DOHH2 (cell line): ENCODE data around the gene HAPSTR1.

Source experiments
- H3F3A ChIP-seq: fragments of 200-600 bp; sonication (generic), shearing (Covaris generic); 2 replicates; pipeline ENCODE4 v1.6.0; 2016; ENCODE audit warnings: antibody characterized with exemption, mild to moderate bottlenecking; ENCODE audit not compliant: control insufficient read depth, insufficient read depth
- H3K27ac ChIP-seq: fragments of 200-600 bp; sonication (generic); 2 replicates; pipeline ENCODE4 v1.5.1; 2014; ENCODE audit warnings: low read depth, mild to moderate bottlenecking, low read length, moderate library complexity
- H3K27me3 ChIP-seq: fragments of 200-600 bp; sonication (generic); 2 replicates; pipeline ENCODE4 v1.6.1; 2014; ENCODE audit warnings: mild to moderate bottlenecking, low read length, mixed read lengths; ENCODE audit not compliant: control insufficient read depth
- H3K36me3 ChIP-seq: fragments of 200-600 bp; sonication (generic); 2 replicates; pipeline ENCODE4 v1.6.1; 2014; ENCODE audit warnings: mild to moderate bottlenecking, low read length, moderate library complexity, mixed read lengths; ENCODE audit not compliant: control insufficient read depth
- H3K4me1 ChIP-seq: fragments of 200-600 bp; sonication (generic); 2 replicates; pipeline ENCODE4 v1.6.1; 2014; ENCODE audit warnings: mild to moderate bottlenecking, low read length, mixed read lengths; ENCODE audit not compliant: control insufficient read depth
- H3K4me2 ChIP-seq: fragments of 200-600 bp; sonication (generic); 2 replicates; pipeline ENCODE4 v1.6.0; 2014; ENCODE audit warnings: mild to moderate bottlenecking, low read length, moderate library complexity
- H3K4me3 ChIP-seq: fragments of 200-600 bp; sonication (generic); 2 replicates; pipeline ENCODE4 v1.5.1; 2014; ENCODE audit warnings: mild to moderate bottlenecking, low read length, mixed read lengths
- H3K79me2 ChIP-seq: fragments of 200-600 bp; sonication (generic); 2 replicates; pipeline ENCODE4 v1.6.1; 2014; ENCODE audit warnings: mild to moderate bottlenecking, low read length, mixed read lengths; ENCODE audit not compliant: control insufficient read depth
- H3K9me2 ChIP-seq: fragments of 200-600 bp; sonication (generic); replicated peaks from 2 replicates; pipeline ENCODE4 v1.6.1; 2014; ENCODE audit warnings: mild to moderate bottlenecking, low read length, mixed read lengths; ENCODE audit not compliant: control insufficient read depth
- H3K9me3 ChIP-seq: fragments of 200-600 bp; sonication (generic); 2 replicates; pipeline ENCODE4 v1.6.1; 2014; ENCODE audit warnings: antibody characterized with exemption, low read length, mixed read lengths; ENCODE audit not compliant: control insufficient read depth, insufficient read depth
- H4K20me1 ChIP-seq: fragments of 200-600 bp; sonication (generic); 2 replicates; pipeline ENCODE4 v1.6.0; 2014; ENCODE audit warnings: low read depth, mild to moderate bottlenecking, antibody characterized with exemption, low read length, moderate library complexity; ENCODE audit not compliant: control insufficient read depth, insufficient read depth
- EZH2phosphoT487 ChIP-seq: fragments of 200-600 bp; sonication (generic); IDR thresholded peaks from 2 replicates; pipeline ENCODE4 v1.6.1; 2017; ENCODE audit warnings: borderline replicate concordance, mild to moderate bottlenecking, antibody characterized with exemption, low read length, moderate library complexity, mixed read lengths
- TF ChIP-seq, protein P1 (sequence below): fragments of 200-600 bp; sonication (generic); IDR thresholded peaks from one replicate; pipeline ENCODE4 v1.5.1; 2014; ENCODE audit warnings: antibody characterized with exemption, mild to moderate bottlenecking, low read depth, low read length; ENCODE audit not compliant: poor library complexity, severe bottlenecking

Gene HAPSTR1

DNA sequence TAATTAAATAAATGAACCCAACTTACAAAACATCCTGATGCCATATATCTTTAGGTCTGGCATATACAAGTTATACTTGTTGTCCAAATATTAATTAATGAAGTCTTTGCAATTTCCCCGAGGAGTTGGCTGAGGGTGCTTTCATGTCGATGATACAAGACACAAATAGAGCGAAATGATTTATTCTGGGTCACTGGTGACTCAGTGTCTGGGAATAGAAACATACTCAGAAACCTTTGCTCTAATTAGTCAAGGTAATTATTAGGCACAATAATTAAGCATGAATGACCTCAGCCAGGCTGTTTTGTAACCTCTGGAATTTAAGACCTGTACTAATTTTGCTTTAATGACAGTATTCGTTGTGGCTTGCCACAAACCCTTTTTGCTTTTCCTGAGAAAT lies 37.0 kb upstream of the HAPSTR1 start:
- H3K4me1 ChIP-seq: peaks cover 30% of the 10 kb centered on the region
- TF ChIP-seq EZH2phosphoT487: no peak
- TF ChIP-seq, protein P1, sequence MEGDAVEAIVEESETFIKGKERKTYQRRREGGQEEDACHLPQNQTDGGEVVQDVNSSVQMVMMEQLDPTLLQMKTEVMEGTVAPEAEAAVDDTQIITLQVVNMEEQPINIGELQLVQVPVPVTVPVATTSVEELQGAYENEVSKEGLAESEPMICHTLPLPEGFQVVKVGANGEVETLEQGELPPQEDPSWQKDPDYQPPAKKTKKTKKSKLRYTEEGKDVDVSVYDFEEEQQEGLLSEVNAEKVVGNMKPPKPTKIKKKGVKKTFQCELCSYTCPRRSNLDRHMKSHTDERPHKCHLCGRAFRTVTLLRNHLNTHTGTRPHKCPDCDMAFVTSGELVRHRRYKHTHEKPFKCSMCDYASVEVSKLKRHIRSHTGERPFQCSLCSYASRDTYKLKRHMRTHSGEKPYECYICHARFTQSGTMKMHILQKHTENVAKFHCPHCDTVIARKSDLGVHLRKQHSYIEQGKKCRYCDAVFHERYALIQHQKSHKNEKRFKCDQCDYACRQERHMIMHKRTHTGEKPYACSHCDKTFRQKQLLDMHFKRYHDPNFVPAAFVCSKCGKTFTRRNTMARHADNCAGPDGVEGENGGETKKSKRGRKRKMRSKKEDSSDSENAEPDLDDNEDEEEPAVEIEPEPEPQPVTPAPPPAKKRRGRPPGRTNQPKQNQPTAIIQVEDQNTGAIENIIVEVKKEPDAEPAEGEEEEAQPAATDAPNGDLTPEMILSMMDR: no peak
- H3F3A ChIP-seq: no peaks in the 10 kb centered on the region
- H4K20me1 ChIP-seq: no peaks in the 10 kb centered on the region
- no peak overlapping the region for H3K4me2 ChIP-seq
- H3K79me2 ChIP-seq: no peaks in the 10 kb centered on the region
- H3K27me3 ChIP-seq: no peaks in the 10 kb centered on the region
- no peak overlapping the region for H3K4me3 ChIP-seq
- no peaks in the 10 kb centered on the region for H3K36me3 ChIP-seq
- no peaks in the 10 kb centered on the region for H3K9me3 ChIP-seq
- no peaks in the 10 kb centered on the region for H3K9me2 ChIP-seq
- no peak overlapping the region for H3K27ac ChIP-seq

DNA sequence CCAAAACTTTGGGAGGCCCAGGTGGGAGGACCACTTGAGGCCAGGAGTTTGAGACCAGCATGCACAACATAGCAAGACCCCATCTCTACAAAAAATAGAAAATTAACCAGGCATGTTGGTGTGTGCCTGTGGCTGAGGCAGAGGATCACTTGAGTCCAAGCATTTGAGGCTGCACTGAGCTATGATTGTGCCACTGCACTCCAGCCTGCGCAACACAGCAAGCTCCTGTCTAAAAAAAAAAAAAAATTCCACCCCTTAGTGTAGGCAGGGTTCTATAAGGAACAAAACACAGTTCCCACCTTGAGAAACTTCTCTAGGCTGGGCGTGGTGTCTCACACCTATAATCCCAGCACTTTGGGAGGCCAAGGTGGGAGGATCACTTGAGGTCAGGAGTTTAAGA lies 36.3 kb upstream of the HAPSTR1 start:
- H4K20me1 ChIP-seq: no peaks in the 10 kb centered on the region
- peaks cover 33% of the 10 kb centered on the region for H3K4me1 ChIP-seq
- no peaks in the 10 kb centered on the region for H3K27me3 ChIP-seq
- no peaks in the 10 kb centered on the region for H3K9me3 ChIP-seq
- H3K27ac ChIP-seq: no peak overlapping the region
- no peaks in the 10 kb centered on the region for H3K36me3 ChIP-seq
- no peaks in the 10 kb centered on the region for H3K79me2 ChIP-seq
- no peaks in the 10 kb centered on the region for H3K9me2 ChIP-seq
- no peak overlapping the region for H3K4me3 ChIP-seq
- no peak for TF ChIP-seq EZH2phosphoT487
- TF ChIP-seq, protein P1: no peak
- H3F3A ChIP-seq: no peaks in the 10 kb centered on the region
- H3K4me2 ChIP-seq: no peak overlapping the region

DNA sequence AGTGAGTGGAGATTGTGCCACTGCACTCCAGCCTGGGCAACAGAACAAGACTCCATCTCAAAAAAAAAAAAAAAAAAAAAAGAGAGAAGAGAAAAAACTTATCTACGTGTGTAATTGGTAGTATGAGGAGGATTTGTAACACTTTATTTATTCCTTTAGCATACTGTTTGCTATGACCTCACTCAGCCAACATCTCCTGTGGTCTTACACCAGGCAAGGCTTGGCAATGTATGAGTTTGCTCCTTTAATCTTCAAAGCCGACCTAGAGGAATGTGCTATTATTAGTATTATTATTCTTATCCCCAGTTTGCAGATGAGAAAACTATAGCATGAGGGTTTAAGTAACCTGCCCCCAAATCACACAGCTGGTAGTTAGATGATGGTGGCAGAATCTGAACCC lies 35.8 kb upstream of the HAPSTR1 start:
- Histone ChIP-seq H3K9me2 (no peaks in the 10 kb centered on the region), H3F3A (no peaks in the 10 kb centered on the region), H3K4me3 (no peak overlapping the region), H3K36me3 (no peaks in the 10 kb centered on the region), H3K27me3 (no peaks in the 10 kb centered on the region), H3K27ac (no peak overlapping the region), H4K20me1 (no peaks in the 10 kb centered on the region), H3K79me2 (no peaks in the 10 kb centered on the region), H3K4me2 (peak overlapping the region; percentile 55; the same call in 1 of the 2 replicates), H3K9me3 (no peaks in the 10 kb centered on the region), H3K4me1 (peaks cover 39% of the 10 kb centered on the region)
- no peak for TF ChIP-seq EZH2phosphoT487
- TF ChIP-seq, protein P1: no peak

DNA sequence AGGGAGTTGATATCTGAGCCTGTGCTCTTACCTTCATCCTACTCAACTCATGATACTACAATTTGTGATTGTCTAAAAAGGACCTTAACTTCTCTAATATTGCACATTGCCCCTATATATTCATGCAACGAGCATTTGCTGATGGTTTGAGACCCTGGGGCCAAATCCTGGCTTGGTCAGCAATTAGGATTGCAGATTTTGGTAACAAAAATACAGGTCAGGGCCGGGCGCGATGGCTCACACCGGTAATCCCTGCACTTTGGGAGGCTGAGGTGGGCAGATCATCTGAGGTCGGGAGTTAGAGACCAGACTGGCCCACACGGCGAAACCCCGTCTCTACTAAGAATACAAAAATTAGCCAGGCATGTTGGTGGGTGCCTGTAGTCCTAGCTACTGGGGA lies 35.4 kb upstream of the HAPSTR1 start:
- H3K4me3 ChIP-seq: 0 out of 2 replicates have a peak overlapping the region, but pooled peaks have one; percentile 18

More for the DNA sequence above, 35.4 kb upstream of the HAPSTR1 start:
- H3K9me2 ChIP-seq: no peaks in the 10 kb centered on the region
- H3K27me3 ChIP-seq: no peaks in the 10 kb centered on the region
- peaks cover 43% of the 10 kb centered on the region for H3K4me1 ChIP-seq
- no peaks in the 10 kb centered on the region for H3K36me3 ChIP-seq
- H3K4me2 ChIP-seq: peak overlapping the region; percentile 55
- TF ChIP-seq EZH2phosphoT487: no peak
- TF ChIP-seq, protein P1: no peak
- no peaks in the 10 kb centered on the region for H3K79me2 ChIP-seq
- no peaks in the 10 kb centered on the region for H3F3A ChIP-seq
- H4K20me1 ChIP-seq: no peaks in the 10 kb centered on the region
- H3K9me3 ChIP-seq: no peaks in the 10 kb centered on the region
- no peak overlapping the region; the same call in 1 of the 2 replicates for H3K27ac ChIP-seq
